ENCODE measurements around the gene SPG21.

Gene SPG21, protein sequence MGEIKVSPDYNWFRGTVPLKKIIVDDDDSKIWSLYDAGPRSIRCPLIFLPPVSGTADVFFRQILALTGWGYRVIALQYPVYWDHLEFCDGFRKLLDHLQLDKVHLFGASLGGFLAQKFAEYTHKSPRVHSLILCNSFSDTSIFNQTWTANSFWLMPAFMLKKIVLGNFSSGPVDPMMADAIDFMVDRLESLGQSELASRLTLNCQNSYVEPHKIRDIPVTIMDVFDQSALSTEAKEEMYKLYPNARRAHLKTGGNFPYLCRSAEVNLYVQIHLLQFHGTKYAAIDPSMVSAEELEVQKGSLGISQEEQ

DNA sequence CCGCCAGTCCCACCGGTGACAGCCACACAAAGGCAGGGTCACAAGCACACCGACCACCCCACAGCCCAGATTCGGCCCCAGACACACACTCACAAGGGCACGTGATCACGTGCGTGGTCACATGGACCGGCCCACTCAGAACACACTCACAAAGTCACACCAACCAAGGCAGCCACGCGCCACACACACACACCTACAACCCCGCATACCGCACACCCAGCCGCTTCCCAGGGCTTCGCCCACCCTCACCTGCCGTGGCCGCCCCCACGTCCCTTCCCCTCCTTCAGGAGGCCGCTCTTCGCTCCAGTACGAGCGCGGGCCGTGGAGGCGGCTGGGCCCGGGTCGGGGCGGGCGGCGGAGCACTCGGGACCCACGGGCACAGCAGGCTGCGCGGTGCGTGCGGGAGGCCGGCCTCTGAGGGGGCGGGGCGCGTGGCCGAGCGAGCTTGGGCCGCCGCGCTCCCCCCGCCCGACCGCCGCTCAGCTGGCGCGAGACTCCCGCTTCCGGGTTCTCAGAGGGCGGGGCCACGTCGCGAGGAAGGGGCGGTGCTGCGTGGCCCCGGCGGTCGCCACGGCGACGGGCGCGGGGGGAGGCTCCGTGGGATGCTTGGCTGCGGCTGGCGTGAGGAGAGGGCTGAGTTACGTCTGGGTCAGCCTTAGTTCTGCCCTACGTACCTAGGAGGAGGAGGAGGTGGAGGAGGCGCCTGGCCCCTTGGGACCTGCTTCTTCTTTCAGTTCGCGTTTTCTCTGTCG lies at the start of gene SPG21:
TSS of gene SPG21 (minus strand) at position 499 of the 752 bp plus-strand sequence. CDS start 6,345 bp downstream, outside the sequence.
- Mint-ChIP-seq H3K36me3 (ENCODE audit: low read depth) (peaks cover 16% of the 10 kb centered on the region), H3K4me3 (peak within 1 kb of the TSS; percentile 97), H3K4me1 (ENCODE audit: low read depth) (peaks cover 52% of the 10 kb centered on the region), H3K27ac (peak within 1 kb of the TSS; percentile 92), H3K27me3 (no peaks in the 10 kb centered on the region), H3K9me3 (no peaks in the 10 kb centered on the region)

DNA sequence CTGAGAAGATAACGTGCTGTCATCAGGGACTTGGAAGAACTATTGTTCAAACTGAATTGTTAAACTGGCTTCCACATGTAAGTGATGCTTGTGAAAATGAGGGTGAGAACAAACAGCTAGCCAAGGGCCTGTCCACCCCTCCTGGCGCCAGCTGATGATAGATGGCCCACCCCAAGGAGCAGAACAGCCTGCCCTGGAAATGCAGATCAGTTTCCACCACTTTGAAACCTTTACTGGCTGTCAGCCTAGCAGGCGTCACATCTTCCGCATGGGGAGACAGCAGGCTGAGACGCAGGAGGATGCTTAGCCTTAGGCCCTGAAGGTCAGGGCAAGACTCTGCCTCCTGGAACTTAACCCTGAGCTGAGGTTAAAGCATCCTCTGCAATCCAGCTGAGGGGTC lies 49.1 kb upstream of the SPG21 start:
- Mint-ChIP-seq H3K4me1 (ENCODE audit: low read depth) (no peaks in the 10 kb centered on the region), H3K36me3 (ENCODE audit: low read depth) (no peaks in the 10 kb centered on the region), H3K9me3 (no peaks in the 10 kb centered on the region), H3K27me3 (no peaks in the 10 kb centered on the region), H3K27ac (no peak overlapping the region), H3K4me3 (no peak overlapping the region)

DNA sequence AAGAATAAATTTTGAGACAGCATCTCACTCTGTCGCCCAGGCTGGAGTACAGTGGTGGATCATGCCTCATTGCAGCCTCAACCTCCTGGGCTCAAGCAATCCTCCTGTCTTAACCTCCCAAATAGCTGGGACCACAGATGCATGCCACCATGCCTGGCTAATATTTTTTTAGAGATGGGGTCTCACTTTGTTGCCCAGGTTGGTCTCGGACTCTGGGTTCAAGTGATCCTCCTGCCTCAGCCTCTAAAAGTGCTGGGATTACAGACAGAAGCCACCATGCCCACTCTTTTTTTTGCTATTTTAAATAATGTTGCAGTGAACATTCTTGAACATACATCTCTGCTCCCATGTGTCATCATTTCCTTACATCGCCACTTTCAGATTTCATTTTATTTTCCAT lies 48.7 kb upstream of the SPG21 start:
- Mint-ChIP-seq H3K27me3 (no peaks in the 10 kb centered on the region), H3K27ac (no peak overlapping the region), H3K4me1 (ENCODE audit: low read depth) (no peaks in the 10 kb centered on the region), H3K9me3 (no peaks in the 10 kb centered on the region), H3K36me3 (ENCODE audit: low read depth) (no peaks in the 10 kb centered on the region), H3K4me3 (no peak overlapping the region)

DNA sequence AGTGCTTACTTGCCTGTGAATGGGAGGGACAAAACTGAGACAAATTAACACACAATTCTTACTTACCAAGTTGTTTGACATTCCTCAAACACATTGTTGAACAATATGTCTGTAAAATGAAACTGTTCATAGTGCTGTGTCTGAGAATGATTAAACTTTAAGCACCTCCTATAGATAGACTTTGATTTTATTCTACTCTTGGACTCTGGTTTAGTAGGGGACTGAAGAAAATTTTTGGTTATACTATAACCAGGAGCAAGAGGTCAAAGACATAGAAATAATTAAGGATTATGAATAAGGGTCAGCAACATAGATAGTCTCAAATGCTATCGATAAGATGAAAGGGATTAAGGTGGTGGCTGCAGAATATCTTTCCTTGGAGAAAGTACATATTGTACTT lies 47.6 kb upstream of the SPG21 start:
- no peaks in the 10 kb centered on the region for H3K9me3 Mint-ChIP-seq

DNA sequence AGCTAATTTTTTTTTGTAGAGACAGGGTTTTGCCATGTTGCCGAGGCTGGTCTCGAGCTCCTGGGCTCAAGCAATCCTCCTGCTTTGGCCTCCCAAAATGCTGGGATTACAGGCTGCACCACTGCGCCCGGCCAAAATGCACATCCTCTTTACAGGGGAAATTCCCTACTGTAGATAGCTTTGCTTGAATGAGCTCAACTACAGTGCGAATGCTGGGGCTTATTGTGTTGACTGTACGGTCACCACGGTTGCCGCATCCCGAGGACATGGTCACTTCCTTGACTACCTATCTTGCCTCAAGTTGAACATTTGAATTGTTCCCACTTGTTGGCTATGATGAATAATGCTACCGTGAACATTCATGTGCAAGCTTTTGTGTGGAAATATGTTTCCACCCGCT lies 45.0 kb upstream of the SPG21 start:
- Mint-ChIP-seq H3K9me3 (no peaks in the 10 kb centered on the region), H3K4me1 (ENCODE audit: low read depth) (peaks cover 4% of the 10 kb centered on the region), H3K36me3 (ENCODE audit: low read depth) (no peaks in the 10 kb centered on the region), H3K27me3 (peaks cover 18% of the 10 kb centered on the region), H3K27ac (no peak overlapping the region), H3K4me3 (no peak overlapping the region)

More for the DNA sequence above, 47.6 kb upstream of the SPG21 start:
- H3K4me3 Mint-ChIP-seq: no peak overlapping the region
- H3K27me3 Mint-ChIP-seq: peaks cover 3% of the 10 kb centered on the region
- H3K27ac Mint-ChIP-seq: no peak overlapping the region
- no peaks in the 10 kb centered on the region for H3K36me3 Mint-ChIP-seq (ENCODE audit: low read depth)
- peaks cover 4% of the 10 kb centered on the region for H3K4me1 Mint-ChIP-seq (ENCODE audit: low read depth)

DNA sequence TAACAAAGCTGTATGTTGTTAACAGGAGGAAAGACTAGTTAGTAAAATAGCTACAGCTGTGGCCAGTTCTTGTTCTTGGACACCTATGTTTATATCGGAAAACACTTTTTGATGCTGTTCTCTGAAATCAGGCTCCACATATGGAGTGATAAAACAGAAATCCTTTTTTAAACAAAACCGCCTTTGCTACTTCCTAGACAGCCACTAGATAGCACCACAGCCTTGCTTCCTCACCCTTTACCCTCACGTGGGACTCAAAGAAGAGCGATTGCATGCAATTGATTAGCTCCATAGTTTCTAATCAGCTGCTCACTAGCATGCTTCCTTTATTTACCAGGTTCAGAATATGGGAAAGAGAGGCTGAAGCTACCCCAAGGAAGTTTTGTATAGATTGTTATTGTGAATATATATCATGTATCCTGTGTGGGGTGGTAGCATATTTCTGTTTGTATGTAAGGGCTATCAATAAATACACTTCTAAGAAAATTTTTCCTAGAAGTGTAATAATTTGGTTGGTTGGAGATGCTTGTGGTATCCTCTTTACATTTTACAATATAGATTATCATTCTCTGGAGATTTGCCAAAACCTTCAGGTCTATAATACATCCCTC lies 44.0 kb upstream of the SPG21 start:
- H3K4me3 Mint-ChIP-seq: no peak overlapping the region
- H3K27me3 Mint-ChIP-seq: peaks cover 18% of the 10 kb centered on the region
- H3K9me3 Mint-ChIP-seq: no peaks in the 10 kb centered on the region
- peaks cover 4% of the 10 kb centered on the region for H3K4me1 Mint-ChIP-seq (ENCODE audit: low read depth)
- H3K27ac Mint-ChIP-seq: no peak overlapping the region
- H3K36me3 Mint-ChIP-seq (ENCODE audit: low read depth): no peaks in the 10 kb centered on the region

DNA sequence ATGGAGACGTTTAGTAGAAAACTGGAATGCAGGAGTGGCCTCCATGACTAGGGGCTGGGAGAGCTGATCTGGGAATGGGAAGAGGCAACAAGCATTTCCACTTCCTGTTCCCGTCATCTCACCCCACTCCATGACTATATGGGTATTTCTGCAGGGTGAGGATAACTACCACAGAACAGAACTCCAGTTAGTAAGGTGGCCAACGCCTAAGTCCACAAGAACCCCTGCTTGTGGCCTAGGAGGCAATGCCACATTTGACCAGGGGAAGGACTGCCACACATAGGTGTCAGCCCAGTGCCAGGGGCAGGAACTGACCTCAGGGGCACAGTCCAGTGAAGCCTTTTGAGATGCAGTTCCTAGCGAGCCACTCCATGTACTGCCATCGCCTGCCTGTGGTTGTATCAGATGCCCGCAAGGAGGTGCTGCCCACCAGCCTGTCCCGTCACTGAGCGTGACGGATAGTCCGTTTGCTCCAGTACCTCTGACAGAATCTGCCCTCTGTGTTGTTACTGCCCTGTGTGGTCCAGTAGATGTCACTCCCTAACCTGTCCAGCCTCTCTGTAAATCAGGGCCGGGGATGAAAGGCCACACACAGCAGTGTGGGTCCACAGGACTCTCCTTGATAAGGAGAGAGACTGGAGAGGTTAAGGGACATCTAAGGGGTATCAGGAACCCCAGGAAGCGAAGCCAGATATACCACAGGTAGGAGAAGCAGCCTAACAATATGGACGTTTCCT lies 43.3 kb upstream of the SPG21 start:
- Mint-ChIP-seq H3K27ac (no peak overlapping the region), H3K27me3 (peaks cover 18% of the 10 kb centered on the region), H3K4me1 (ENCODE audit: low read depth) (peaks cover 10% of the 10 kb centered on the region), H3K36me3 (ENCODE audit: low read depth) (no peaks in the 10 kb centered on the region), H3K4me3 (no peak overlapping the region), H3K9me3 (no peaks in the 10 kb centered on the region)

DNA sequence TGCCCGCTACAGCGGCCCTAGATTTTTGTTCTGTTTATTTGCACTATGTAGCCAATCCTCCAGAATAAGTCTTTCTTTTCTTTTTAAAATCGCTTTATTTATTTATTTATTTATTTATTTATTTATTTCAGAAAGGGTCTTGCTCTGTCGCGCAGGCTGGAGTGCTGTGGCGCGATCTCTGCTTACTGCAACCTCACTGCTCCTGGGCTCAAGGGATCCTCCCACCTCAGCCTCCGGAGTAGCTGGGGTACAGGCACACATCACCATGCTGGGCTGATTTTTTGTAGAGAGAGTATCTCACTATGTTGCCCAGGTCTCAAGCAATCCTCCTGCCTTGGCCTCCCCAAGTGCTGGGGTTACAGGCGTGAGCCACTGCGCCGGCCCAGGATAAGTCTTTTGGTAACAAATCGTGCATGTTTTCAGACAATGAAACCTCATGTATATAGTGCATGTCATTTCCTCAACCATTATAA lies 40.1 kb upstream of the SPG21 start:
- H3K4me1 Mint-ChIP-seq (ENCODE audit: low read depth): peaks cover 15% of the 10 kb centered on the region
- H3K4me3 Mint-ChIP-seq: peak overlapping the region; percentile 48
- peaks cover 19% of the 10 kb centered on the region for H3K36me3 Mint-ChIP-seq (ENCODE audit: low read depth)
- no peak overlapping the region for H3K27ac Mint-ChIP-seq
- H3K9me3 Mint-ChIP-seq: no peaks in the 10 kb centered on the region
- peaks cover 18% of the 10 kb centered on the region for H3K27me3 Mint-ChIP-seq

DNA sequence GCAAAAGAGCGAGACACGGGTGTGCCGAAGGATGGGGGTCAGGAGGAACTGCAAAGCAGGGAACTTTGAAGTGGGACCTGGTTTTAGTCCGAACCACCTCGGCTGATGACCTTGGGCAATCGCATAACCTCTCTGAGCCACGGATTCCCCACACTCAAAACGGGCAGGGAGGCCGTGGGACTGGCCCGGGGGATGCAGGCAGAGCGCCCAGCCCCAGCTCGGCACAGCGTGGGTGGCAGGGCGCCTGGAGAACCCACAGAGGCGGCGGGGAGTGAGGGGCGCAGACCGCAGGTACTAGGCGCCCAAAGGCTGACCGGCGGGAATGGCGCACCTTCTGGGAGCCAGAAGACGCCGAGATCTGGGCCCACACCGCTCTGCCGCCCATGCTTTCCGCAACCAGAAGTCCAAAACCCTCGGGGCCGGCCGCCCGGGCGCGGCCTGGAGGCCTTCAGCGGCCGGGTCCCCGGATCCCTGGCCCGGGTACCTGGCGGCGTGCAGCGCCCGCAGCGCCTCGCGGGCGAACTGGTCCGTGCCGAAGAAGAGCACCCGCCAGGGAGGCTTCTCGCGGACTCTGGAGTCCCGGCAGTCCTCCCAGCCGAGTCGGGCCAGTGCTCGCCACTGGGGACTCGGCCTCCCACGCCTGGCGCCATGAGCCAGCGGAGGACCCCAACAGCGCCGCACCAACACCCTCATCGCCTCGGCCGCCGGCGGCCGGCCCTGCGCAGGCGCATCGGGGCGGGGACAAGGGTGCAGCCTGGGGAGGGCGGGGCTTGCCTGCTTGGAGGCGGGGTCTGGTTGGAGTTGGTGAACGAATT lies 39.4 kb upstream of the SPG21 start, which contains the start of gene MTFMT:
TSS of gene MTFMT (minus strand) at position 719 of the 815 bp plus-strand sequence. CDS start at position 693, 26 bp downstream.
- Mint-ChIP-seq H3K4me3 (peak within 1 kb of the TSS; percentile 94), H3K27me3 (peaks cover 18% of the 10 kb centered on the region), H3K36me3 (ENCODE audit: low read depth) (peaks cover 24% of the 10 kb centered on the region), H3K9me3 (no peaks in the 10 kb centered on the region), H3K27ac (peak within 1 kb of the TSS; percentile 86), H3K4me1 (ENCODE audit: low read depth) (peaks cover 15% of the 10 kb centered on the region)

DNA sequence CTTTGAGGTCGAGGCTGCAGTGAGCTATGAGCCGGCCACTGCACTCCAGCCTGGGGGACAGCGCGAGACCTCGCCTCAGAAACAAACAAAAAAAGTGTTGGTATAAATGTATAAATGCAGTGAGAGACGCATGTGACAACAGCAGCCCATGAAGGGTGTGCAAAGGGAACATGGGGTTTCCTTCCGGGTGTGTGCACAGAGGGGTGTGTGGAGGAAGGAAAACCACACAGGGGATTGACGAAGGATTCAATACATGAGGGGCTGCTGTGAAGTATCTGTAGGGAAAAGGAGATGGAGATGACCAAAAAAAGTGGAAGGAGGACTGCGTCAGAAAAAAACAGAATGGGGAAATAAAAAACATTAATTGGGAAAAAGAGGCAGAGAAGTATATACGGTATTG lies 38.6 kb upstream of the SPG21 start:
- Mint-ChIP-seq H3K4me1 (ENCODE audit: low read depth) (peaks cover 18% of the 10 kb centered on the region), H3K27ac (peak overlapping the region; percentile 86), H3K36me3 (ENCODE audit: low read depth) (peaks cover 30% of the 10 kb centered on the region), H3K9me3 (no peaks in the 10 kb centered on the region), H3K27me3 (peaks cover 18% of the 10 kb centered on the region), H3K4me3 (peak overlapping the region; percentile 94)

DNA sequence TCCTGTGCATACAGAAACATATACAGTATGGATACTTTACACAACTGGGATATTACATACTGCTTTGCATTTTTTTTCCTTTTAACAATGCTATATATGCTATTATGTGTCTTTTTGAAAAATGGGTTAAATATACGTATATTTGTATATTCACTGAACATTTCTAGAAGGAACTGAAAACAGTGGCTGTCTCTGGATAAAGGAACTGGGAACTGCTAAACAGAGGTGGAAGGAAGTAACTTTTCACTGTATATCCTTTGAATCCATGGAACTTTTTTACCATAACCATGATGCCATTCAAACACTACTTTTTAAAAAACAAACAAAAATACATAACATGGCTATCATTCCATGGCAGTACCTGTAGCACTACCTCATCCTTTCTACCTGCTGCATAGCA lies 37.9 kb upstream of the SPG21 start:
- H3K4me3 Mint-ChIP-seq: peak overlapping the region; percentile 94
- H3K36me3 Mint-ChIP-seq (ENCODE audit: low read depth): peaks cover 37% of the 10 kb centered on the region
- H3K9me3 Mint-ChIP-seq: no peaks in the 10 kb centered on the region
- H3K27ac Mint-ChIP-seq: peak overlapping the region; percentile 86
- peaks cover 17% of the 10 kb centered on the region for H3K27me3 Mint-ChIP-seq
- peaks cover 15% of the 10 kb centered on the region for H3K4me1 Mint-ChIP-seq (ENCODE audit: low read depth)

DNA sequence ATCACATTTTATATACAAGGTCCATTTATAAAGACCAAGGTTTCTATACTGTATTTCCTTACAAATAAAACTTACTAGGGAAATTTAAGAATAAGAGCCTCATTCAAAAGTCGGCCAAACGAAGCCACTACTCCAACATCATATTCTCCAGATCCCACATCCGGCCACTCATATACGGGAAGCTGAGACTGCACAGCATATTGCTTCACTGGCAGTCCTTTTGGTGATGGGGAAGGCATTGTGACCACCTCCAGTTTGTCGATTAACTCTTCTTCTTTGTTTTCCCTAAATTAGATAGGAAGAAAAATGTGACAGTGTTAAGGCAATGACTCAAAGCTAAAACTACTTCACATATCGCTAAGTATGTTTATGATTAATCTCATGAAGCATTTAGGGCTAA lies 37.0 kb upstream of the SPG21 start:
- H3K36me3 Mint-ChIP-seq (ENCODE audit: low read depth): peaks cover 39% of the 10 kb centered on the region

DNA sequence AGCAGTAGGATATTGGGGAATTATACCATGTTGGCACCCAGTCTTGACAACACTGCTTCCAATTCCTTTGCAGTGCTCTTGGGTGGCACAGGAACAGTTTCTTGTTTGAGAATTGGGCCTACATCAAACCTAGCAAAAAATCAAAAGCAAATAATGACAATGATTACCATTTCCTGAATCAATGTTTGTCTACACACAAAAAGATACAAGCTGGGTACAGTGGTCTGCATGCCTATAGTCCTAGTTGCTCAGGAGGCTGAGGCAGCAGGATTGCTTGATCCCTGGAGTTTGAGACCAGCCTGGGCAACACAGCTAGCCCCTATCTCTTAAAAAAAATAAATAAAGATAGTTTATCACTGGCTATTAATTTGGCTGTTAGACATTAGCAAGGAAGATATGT lies 31.8 kb upstream of the SPG21 start:
- H3K4me3 Mint-ChIP-seq: no peak overlapping the region
- H3K27ac Mint-ChIP-seq: no peak overlapping the region
- no peaks in the 10 kb centered on the region for H3K9me3 Mint-ChIP-seq
- H3K4me1 Mint-ChIP-seq (ENCODE audit: low read depth): peaks cover 4% of the 10 kb centered on the region
- no peaks in the 10 kb centered on the region for H3K27me3 Mint-ChIP-seq
- peaks cover 70% of the 10 kb centered on the region for H3K36me3 Mint-ChIP-seq (ENCODE audit: low read depth)

More for the DNA sequence above, 37.0 kb upstream of the SPG21 start:
- Mint-ChIP-seq H3K4me3 (no peak overlapping the region), H3K9me3 (no peaks in the 10 kb centered on the region), H3K27me3 (peaks cover 9% of the 10 kb centered on the region), H3K4me1 (ENCODE audit: low read depth) (peaks cover 15% of the 10 kb centered on the region), H3K27ac (no peak overlapping the region)

DNA sequence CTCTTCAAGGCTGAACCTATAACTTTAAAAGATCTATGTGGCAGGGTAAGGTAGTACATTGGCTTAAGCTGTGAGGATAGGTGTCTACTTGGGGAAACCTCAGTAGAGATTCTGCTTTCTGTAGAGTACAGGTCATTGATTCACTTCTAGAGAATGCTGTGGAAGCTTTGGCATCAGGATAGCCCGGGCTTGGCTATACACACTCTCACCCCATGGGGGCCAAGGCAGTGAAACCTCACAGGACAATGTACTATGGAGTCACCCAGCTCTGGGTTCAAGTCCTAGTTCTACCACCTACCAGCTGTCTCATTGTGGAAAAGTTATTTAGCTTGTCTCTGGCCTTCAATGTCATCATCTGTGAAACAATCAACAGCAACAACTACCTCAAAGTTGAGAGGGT lies 30.7 kb upstream of the SPG21 start:
- Mint-ChIP-seq H3K4me3 (no peak overlapping the region), H3K36me3 (ENCODE audit: low read depth) (peaks cover 68% of the 10 kb centered on the region), H3K9me3 (no peaks in the 10 kb centered on the region), H3K27me3 (no peaks in the 10 kb centered on the region), H3K27ac (no peak overlapping the region), H3K4me1 (ENCODE audit: low read depth) (peaks cover 4% of the 10 kb centered on the region)
